ENCODE measurements around the gene HDDC3.

GRCh38 chr15:90907838-90908507 lies 24.4 kb downstream of the HDDC3 start:
- TF ChIP-seq CTCF (IDR thresholded peaks at IDR 0.05) = no peak
- TF ChIP-seq POLR2A (IDR thresholded peaks at IDR 0.05) = no peak

All from heart left ventricle (tissue), 13 donors.